GM20431 (cell line): ENCODE data around the gene RNASEL.
"Not testable (repeated sequence)": the region's sequence is repeated elsewhere in the genome, so short reads cannot be mapped to it uniquely, and the experiment has no call there.

Experiments used
- in situ Hi-C: fragments of 300-500 bp; cut with MseI, MboI; formaldehyde crosslinking; loops from one replicate; pipeline ENCODE4 v1.15.0; 2020; ENCODE audit warnings: low sequenced_read_pairs; ENCODE audit not compliant: unreplicated experiment

The RNASEL gene

DNA sequence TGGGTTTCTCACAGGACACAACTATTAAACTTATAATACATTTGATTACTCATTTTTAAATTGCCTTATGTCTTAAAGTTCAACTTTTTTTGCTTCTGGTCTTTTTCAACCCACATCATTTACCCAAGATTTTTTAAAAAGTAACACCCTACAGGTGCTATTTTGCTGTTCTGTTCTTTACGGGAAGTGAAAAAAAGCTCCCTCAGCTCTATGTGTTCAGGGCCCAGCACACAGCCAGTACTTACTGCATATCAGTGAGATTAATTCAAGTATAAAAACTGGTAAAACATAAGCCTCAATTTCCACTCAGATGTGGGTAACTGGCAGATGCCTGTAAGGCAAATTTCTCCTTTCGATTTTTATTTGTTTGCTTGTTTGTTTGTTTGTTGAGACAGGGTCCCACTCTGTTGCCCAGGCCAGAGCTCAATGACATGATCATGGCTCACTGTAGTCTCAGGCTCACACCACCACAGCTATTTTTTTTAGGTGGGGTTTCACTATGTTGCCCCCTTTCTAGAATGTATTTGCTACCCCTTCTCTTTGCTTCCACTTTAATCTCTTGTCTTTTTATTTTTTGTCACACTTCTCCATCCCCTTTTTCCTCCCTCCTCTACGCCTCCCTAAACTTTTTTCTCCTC lies 20.3 kb downstream of the RNASEL start:
- in situ Hi-C loops: no loop called here

DNA sequence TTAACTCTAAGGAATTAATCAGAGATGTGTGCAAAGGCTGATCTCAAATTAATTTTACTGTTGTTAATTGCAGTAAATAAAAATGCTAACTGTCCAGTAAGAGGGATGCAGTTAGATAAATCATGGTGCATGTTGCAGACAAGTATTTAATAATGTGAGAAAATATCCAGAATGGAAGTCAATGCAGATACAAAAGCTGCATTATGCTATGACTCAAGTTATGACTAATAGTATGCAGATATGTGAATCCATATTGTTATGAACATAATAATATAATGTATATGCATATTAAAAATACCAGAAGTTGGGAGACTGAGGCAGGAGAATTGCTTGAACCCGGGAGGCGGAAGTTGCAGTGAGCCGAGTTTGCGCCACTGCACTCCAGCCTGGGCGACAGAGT lies 21.4 kb downstream of the RNASEL start:
- in situ Hi-C loops: no loop called here

DNA sequence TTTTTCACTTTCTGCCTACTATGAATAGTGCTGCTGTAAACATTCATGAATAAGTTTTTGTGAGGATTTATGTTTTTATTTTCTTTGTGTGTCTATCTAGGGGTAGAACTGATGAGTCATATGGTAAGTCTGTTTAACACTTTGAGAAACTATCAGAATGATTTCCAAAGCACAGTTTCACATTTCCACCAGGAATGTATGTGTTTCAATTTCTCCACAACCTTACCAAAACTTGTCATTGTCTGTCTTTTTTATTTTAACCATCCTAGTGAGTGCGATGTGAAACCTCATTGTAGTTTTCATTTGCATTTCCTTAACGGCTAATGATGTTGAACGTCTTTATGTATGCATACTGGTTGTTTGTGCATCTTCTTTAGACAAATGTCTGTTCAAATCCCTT lies 23.5 kb downstream of the RNASEL start:
- in situ Hi-C loops: no loop called here

DNA sequence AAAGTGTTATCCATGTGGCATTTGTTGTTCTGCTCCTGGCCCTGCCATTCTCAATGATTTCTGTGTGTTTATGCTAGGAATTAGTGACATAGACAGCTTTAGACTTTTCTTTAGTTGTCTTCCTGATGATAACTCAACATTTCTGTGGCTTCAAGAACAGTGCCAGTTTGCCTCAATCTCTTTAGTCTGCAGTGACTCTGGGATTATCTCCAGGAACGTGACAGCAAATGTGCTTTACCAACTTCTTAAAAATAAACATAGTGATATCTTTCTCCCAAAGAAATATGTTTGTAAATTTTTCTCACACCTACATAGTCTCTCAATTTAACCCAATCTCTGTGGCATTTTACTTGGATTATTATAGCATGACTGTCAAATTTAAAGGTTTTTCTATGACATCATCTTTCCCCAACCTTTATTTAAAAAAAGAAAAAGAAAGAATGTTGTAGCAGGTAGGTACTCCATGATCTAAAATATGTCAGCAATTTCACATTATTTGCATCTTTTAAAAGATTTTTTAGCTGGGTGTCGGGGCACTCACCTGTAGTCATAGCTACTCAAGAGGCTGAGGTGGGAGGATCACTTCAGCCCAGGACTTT lies 24.6 kb downstream of the RNASEL start:
- in situ Hi-C loops: no loop called here

DNA sequence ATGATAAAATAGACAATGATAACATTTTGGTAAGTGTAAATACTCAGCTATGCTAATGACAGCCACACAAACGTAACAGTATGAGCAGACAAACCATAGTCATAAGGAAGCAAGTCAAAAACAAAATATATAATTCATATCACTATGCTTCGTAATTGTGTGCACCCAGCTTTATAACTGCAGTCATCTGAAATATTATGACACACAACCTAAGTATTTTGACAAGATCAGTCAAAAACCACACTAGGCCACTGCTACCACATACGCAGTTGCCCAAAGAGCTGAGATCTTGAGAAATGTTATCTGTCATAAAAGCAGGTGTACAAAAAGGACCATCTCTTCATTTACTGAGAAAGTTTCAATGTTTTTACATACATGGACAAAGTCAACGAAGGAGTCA lies 26.0 kb downstream of the RNASEL start:
- in situ Hi-C loops: no loop called here

DNA sequence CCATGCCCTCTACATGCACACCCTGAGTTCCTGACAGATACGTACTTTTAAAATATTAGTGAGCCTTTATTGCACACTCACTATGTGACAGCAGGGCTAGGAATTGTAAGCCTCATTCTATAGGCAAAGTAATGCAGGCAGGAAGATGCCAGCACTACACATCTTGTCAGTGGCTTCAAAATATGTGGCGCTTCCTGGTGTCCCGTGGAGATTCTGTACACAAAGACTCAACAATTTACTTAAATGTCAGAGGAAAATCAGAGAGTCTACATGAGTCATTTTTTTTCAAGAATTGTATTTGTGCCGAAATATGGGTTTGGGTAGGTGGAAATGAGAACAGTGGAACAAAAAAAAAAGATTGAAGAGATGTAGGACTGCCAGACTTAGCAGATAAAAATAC lies 27.6 kb downstream of the RNASEL start:
- in situ Hi-C loops: no loop called here

DNA sequence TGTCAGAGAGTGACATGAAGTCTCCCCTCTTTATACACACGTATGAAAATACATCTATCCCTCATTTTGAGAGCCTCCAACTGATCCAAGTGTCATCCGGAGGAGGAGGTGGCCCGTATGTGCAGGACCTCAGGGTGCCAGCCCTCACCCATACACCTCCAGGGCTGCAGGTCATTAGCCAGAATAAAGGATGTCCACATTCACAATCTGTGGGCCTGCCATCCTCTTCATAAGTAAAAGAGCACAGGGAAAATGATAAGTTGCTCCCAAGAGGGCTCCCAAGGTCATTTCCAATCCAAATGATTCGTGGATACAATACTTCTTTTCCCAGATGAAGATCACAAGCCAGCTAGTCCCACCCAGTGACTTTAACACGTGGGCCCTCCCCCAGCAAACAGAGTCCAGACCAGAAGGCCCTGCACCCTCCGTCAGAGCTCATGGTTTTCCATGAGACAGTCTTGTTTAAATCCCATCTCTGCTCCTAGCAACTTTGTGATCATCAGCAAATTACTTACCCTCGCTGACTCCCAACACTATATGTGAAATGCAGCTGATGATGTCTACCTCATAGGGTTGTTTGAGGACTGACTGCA lies 28.6 kb downstream of the RNASEL start:
- in situ Hi-C loops: no loop called here

DNA sequence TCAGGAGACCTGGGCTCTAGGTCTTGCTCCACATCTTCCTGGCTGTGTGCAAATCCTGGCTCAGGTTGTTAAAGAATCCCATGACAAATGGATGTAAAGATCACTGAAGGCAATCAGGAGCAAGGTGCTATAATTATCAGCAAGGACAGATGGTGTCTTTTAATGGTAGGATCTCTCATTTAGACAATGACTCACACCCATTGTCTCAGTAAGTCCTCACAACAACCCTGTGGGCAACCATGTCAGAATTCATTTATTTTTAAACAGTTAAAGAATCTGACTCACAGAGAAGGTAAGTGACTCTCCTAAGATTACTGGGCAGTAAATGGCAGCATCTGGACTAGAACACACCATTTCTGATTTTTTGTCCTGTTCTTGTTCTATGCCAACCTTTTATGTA lies 32.8 kb downstream of the RNASEL start:
- in situ Hi-C loops: no loop called here

DNA sequence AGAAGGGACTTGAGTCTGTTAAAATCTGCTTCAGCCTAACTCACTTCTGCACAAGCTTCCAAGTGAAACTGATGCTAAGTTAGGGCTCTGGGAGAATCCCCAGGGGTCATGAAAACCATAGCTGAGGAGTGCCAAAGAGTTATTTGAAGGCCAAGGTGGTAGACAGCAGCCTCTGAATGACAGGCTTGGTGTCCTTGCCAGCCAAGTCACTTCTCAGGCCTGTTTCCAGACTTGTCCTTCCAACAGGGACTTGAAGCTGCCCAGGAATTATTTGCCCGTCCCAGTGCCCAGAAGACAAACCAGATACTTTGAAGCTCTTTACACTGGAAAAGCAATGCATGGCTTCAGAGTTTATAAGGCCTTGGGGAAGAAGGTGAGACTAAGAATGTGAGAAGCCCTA lies 33.6 kb downstream of the RNASEL start:
- in situ Hi-C loops: no loop called here

DNA sequence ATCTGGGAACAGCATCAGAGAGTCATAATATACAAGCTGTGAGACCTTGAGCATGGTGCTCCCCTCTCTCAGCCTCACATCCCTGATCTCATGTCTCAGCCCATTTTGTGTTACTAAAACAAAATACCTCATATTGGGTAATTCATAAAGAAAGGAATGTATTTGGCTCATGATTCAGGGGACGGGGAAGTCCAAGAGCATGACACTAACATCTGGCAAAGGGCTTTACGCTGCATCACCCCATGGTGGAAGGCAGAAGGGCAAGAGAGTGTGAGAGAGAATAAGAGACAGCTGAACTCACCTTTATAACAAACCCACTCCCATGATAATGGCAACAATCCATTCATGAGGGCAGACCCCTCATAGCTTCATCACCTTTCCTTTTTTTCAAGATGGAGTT lies 36.5 kb downstream of the RNASEL start:
- in situ Hi-C loops: no loop called here

DNA sequence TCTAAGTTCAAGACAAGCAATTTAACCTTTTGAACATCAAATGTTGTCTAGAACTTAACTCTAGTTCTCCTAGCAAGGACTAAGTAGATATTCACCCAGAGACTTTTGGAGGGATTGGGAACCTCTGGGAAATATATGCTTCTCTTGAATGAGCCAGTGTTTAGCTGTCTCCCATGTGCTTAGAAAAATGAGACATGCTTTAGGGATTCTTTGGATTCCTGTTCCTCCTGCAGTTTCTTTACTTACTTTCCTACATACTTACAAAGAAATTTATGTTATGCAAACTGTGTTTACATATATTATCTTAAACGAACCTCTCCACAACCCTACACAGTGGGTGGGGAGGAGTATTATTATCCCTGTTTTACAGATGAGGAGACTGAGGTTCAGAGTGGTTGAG lies 39.2 kb downstream of the RNASEL start:
- in situ Hi-C loops: no loop called here

DNA sequence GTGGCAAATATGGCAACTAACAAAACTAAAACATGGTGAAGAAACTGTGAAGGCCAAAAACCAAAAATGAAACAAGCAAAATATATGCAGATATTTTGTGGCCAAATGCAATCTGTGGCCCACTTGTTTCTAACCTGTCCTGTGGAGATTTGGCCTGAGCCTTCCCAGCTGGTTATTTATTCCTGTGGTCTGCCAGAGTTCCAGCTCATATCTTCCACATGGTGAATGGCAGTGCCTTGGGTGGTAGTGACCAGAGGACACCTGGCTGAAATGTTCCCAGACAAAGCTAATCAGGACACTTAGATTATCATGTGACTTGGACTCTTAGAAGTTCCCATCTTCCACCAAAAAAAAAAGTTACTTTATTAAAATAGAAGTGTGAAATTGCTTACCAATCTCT lies 39.7 kb downstream of the RNASEL start:
- in situ Hi-C loops: no loop called here

DNA sequence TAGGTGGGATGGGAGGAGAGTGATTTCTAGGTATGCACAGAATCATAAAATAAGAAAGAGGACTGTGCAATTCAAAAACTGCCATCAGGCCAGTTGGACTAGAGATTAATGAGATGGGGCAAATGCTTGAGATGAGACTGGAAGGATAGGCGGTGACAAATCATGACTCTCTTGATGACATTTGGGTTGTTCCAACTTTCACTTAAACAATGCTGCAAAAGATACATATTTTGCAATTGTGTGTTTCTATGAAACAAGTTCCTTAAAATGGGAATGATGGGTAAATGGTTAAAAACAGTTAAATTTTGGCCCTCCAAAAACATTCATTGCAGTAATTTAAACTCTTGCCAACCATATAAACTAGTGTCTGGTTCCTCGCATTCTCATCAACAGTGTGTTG lies 55.2 kb downstream of the RNASEL start:
- in situ Hi-C loops: no loop called here

DNA sequence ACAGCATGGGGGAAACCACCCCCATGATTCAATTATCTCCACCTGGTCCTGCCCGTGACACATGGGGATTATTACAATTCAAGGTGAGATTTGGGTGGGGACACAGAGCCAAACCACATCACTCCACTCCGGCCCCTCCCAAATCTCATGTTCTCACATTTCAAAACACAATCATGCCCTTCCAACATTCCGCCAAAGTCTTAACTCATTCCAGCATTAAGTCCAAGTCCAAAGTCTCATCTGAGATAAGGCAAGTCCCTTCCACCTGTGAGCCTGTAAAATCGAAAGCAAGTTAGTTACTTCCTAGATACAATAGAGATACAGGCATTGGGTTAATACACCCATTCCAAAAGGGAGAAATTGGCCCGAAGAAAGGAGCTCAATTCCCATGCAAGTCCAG lies 60.9 kb downstream of the RNASEL start:
- in situ Hi-C loops: not testable (repeated sequence)

DNA sequence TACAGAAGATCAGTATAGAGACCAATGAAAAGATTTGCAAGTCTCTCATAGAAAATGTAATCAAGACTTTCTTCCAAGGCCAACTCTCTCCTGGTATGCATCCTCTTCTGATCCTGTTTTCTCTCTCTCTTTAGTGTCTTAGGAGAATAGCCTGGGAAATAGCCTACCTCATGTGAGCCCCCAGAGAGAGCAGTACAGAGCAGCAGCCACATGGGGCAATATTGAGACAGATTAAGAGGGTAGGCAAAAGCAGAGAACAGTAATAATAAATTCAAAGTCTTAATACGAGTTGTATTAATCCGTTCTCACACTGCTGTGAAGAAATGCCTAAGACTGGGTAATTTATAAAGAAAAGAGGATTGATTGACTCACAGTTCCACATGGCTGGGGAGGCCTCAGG lies 61.4 kb downstream of the RNASEL start:
- in situ Hi-C loops: no loop called here

DNA sequence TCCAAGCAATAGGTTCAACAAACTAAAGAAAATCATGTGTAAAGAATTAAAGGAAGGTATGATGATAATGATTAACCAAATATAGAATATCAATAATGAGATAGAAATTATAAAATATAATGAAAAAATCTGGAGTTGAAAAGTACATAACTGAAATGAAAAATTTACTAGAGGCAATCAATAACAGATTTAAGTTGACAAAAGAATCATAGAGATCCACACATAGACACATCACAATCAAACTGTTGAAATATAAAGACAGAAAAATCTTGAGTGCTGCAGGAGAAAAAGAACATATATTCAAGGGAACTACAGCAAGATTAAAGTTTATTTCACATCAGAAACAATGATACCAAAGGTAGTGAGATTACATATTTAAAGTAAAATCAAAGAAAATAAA lies 63.7 kb downstream of the RNASEL start:
- in situ Hi-C loops: no loop called here
